ENCODE results near the gene IFT122. TPM values are rescaled to one million over a fixed set of nuclear protein-coding genes. Genes with fewer than 3 reads are reported as not detected.
"Not testable (repeated sequence)": the region's sequence is repeated elsewhere in the genome, so short reads cannot be mapped to it uniquely, and the experiment has no call there.

IFT122 gene, protein sequence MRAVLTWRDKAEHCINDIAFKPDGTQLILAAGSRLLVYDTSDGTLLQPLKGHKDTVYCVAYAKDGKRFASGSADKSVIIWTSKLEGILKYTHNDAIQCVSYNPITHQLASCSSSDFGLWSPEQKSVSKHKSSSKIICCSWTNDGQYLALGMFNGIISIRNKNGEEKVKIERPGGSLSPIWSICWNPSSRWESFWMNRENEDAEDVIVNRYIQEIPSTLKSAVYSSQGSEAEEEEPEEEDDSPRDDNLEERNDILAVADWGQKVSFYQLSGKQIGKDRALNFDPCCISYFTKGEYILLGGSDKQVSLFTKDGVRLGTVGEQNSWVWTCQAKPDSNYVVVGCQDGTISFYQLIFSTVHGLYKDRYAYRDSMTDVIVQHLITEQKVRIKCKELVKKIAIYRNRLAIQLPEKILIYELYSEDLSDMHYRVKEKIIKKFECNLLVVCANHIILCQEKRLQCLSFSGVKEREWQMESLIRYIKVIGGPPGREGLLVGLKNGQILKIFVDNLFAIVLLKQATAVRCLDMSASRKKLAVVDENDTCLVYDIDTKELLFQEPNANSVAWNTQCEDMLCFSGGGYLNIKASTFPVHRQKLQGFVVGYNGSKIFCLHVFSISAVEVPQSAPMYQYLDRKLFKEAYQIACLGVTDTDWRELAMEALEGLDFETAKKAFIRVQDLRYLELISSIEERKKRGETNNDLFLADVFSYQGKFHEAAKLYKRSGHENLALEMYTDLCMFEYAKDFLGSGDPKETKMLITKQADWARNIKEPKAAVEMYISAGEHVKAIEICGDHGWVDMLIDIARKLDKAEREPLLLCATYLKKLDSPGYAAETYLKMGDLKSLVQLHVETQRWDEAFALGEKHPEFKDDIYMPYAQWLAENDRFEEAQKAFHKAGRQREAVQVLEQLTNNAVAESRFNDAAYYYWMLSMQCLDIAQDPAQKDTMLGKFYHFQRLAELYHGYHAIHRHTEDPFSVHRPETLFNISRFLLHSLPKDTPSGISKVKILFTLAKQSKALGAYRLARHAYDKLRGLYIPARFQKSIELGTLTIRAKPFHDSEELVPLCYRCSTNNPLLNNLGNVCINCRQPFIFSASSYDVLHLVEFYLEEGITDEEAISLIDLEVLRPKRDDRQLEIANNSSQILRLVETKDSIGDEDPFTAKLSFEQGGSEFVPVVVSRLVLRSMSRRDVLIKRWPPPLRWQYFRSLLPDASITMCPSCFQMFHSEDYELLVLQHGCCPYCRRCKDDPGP
- total RNA-seq: 10 to 100 TPM; 15.6 to 34.0 TPM

- Mint-ChIP-seq H3K4me1 (peaks cover 62% of the 10 kb centered on the region), H3K36me3 (peaks cover 28% of the 10 kb centered on the region)
These were observed at the start of gene IFT122, which contains the start of gene MBD4 for GRCh38 chr3:129439817-129440617. TSS of gene IFT122 (plus strand) at chr3:129440224. CDS start at chr3:129440331, 107 bp downstream. TSS of gene MBD4 (minus strand) at chr3:129439948. CDS start at chr3:129439833, 115 bp downstream.

DNA sequence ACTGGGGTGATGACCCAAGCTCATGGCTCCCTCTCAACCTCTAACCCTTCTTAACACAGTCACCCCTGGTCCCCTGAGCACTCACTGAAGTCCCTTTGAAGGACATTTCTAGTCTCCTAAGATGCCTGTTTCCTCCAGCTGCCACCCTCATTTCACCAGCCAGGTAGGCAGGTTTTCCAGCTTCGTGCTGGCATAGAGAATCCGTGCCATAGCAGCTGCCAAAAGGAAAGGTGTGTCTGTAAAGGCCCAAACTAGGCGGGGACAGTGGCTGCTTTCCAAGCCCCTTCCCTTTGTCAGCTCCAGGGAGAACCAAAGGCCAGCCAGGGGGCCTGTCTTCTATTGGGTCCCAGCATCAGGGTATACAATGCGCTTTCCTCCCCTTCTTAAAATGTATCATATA lies 48.4 kb upstream of the IFT122 start:
- H3K4me3 Mint-ChIP-seq; H3K4me1 Mint-ChIP-seq; H3K27me3 Mint-ChIP-seq; CTCF ChIA-PET; DNase-seq; H3K27ac Mint-ChIP-seq; H3K9me3 Mint-ChIP-seq (ENCODE audit: low read depth); ATAC-seq: not testable (repeated sequence)
- H3K36me3 Mint-ChIP-seq: peaks cover 46% of the 10 kb centered on the region

More at GRCh38 chr3:129439817-129440617, at the start of gene IFT122, which contains the start of gene MBD4:
- CTCF ChIA-PET: interaction anchor here (0.9 to 1.6 kb wide), 11 partner anchors 11 to 469 kb away, joined by 3 to 7 read pairs (median 3); a partner anchor contains a TSS
- Mint-ChIP-seq H3K4me3 (peak within 1 kb of the TSS; percentile 83), H3K27me3 (no peaks in the 10 kb centered on the region), H3K9me3 (ENCODE audit: low read depth) (no peaks in the 10 kb centered on the region), H3K27ac (peak within 1 kb of the TSS; percentile 91)
- ATAC-seq (peak; percentile 91), DNase-seq (peak; percentile 100)

DNA sequence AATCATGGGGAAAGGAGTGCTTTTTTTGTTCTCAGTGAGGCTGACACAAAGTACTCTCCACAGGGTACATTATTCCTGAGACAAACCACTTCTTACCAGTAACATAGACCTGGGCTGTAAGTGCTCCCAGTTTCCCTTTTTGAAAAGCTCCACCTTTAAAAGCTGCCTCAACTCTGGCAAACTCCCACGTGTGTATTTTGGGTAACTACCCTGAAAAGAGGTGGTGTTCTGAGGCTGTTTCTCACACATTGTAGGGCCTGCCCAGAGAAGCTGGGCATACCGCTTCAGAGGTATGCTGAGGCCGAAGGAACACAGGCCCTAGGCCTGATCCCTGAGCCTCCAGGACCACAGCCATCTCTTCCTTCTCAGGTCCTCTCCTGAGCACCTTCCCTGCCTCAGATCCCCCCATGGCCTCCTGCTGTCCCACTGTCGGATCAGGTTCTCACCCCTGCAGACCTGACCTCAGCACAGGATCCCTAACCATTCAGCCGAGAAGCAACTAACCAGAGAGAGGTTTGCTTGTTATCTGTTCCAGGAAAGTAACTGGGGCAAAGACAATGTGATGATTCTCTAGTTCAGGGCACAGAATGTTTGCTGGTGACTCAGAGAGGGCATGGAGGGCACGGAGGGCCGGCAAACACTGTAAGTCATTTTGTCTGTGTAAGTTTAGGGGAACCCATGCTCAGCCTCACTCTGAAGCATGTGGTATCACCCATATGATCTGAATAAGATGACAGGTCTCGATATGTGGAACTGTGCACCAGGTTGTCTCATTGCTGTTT lies 47.7 kb upstream of the IFT122 start:
- H3K4me1 Mint-ChIP-seq: peaks cover 16% of the 10 kb centered on the region
- ATAC-seq; CTCF ChIA-PET; H3K4me3 Mint-ChIP-seq; H3K9me3 Mint-ChIP-seq (ENCODE audit: low read depth); DNase-seq; H3K27ac Mint-ChIP-seq; H3K27me3 Mint-ChIP-seq: not testable (repeated sequence)
- peaks cover 42% of the 10 kb centered on the region for H3K36me3 Mint-ChIP-seq

DNA sequence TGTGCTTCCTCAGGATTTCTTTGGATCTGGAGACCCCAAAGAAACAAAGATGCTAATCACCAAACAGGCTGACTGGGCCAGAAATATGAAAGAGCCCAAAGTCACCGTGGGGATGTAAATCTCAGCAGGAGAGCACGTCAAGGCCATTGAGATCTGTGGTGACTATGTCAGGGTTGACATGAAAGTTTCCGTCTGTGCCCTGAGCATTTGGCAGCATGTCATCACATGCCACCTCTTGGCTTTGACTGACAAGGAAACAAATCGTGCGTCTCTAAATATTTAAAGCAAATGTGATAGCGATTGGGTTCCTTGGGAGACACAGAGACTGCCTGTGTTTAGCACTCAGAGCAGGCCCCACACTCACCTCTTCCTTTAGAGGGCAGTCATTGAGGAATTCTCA lies 46.8 kb upstream of the IFT122 start:
- DNase-seq: no peak
- CTCF ChIA-PET: no interaction called here
- H3K27me3 Mint-ChIP-seq: no peaks in the 10 kb centered on the region
- H3K4me3 Mint-ChIP-seq: no peak overlapping the region
- no peak for ATAC-seq
- H3K4me1 Mint-ChIP-seq: peaks cover 25% of the 10 kb centered on the region
- H3K9me3 Mint-ChIP-seq (ENCODE audit: low read depth): no peaks in the 10 kb centered on the region
- peaks cover 38% of the 10 kb centered on the region for H3K36me3 Mint-ChIP-seq
- H3K27ac Mint-ChIP-seq: no peak overlapping the region

DNA sequence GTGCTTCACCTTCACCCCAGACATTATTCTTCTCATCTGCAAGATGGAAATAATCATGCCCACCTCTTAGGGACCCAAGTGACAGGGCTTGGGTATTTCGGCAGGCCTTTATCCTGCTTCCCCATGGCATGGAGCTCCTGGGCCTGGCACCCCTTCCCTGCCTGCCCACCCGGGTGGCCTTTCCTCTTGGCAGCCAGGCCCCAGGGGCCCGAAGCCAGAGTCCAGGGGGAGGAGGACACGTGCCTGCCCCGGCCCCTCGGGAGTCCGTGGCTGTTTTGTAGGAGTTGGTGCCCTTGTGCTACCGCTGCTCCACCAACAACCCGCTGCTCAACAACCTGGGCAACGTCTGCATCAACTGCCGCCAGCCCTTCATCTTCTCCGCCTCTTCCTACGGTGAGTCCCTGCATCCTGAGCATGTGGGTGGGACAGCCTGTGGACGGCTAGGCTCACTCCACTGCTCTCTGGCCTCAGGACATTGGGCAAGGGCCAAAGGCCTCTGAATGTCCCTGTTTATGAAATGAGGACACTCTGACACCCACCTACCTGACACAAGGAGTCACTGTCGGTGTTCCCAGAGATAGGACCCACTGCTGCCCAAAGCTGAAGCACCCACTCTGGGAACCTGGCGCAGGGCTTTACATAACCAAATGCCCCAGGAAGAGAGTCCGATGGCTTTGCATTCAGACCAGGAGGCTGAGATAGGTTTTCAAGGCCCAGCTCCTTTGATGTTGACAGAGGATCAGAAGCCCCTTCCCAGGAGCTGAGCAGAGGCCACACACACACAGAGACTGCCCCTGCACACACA lies 46.1 kb upstream of the IFT122 start:
- H3K36me3 Mint-ChIP-seq: peaks cover 37% of the 10 kb centered on the region
- H3K9me3 Mint-ChIP-seq (ENCODE audit: low read depth); CTCF ChIA-PET; ATAC-seq; H3K27me3 Mint-ChIP-seq; DNase-seq; H3K4me3 Mint-ChIP-seq; H3K27ac Mint-ChIP-seq: not testable (repeated sequence)
- H3K4me1 Mint-ChIP-seq: peaks cover 30% of the 10 kb centered on the region

DNA sequence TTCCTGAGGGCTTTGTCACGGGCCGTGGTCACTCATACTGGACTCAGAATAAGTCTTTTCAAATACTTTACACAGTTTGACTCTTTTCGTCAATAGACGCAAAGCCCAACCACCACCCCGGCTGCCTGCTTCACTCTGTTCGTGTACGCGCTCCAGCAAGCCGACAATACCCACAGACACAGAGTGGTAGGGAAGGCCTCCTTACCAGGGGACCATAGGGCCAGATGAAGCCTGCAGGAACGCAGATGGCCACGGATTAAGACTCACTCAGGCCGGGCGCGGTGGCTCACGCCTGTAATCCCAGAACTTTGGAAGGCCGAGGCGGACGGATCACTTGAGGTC lies 41.2 kb upstream of the IFT122 start:
- Mint-ChIP-seq H3K9me3 (ENCODE audit: low read depth) (no peaks in the 10 kb centered on the region), H3K36me3 (peaks cover 14% of the 10 kb centered on the region), H3K4me1 (peaks cover 37% of the 10 kb centered on the region), H3K4me3 (peak overlapping the region; percentile 98), H3K27ac (peak overlapping the region; percentile 97), H3K27me3 (no peaks in the 10 kb centered on the region)
- ATAC-seq (peak; percentile 41), DNase-seq (no peak)
- CTCF ChIA-PET: interaction anchor here (1.2 to 2.8 kb wide), 6 partner anchors 15 to 707 kb away, joined by 3 to 11 read pairs (median 6); partner anchors contain the start of gene EFCAB12

DNA sequence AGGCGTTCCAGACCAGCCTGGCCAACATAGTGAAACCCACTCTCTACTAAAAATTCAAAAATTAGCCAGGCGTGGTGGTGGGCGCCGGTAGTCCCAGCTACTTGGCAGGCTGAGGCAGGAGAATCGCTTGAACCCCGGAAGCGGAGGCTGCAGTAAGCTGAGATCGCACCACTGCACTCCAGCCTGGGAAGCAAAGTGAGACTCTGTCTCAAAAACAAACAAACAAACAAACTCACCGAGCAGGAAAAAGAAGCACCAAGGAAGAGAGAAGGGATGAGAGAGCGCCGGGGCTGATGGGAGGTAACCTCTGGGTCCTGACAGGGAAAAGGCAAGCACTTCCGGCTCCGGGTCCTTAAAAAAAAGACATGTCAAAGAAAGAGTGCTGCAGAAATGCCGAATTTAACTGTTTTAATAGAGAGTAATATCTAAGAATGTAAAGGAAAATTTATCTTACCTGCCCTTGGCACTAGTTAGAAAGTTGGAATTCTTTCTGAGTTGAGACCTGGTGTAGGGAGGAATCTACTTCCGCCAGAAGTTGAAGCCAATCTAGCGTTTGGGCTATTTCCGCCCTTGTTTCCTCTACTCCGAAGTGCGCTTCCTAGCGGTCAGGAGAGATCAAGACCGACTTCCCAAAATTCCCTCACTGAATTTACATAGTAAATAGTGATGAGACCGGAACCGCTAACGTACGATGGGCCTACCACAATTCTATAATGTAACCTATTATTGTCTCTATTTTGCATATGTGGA lies 40.7 kb upstream of the IFT122 start:
- Mint-ChIP-seq H3K27me3 (no peaks in the 10 kb centered on the region), H3K36me3 (peaks cover 12% of the 10 kb centered on the region), H3K9me3 (ENCODE audit: low read depth) (no peaks in the 10 kb centered on the region), H3K4me1 (peaks cover 37% of the 10 kb centered on the region), H3K27ac (peak overlapping the region; percentile 97), H3K4me3 (peak overlapping the region; percentile 98)
- CTCF ChIA-PET: interaction anchor here (0.6 to 2.8 kb wide), 17 partner anchors 9 to 782 kb away, joined by 3 to 13 read pairs (median 5); partner anchors contain the start of genes EFCAB12 and IFT122
- DNase-seq (peak; percentile 84), ATAC-seq (peak; percentile 86)

GRCh38 chr3:129399895-129400357 lies 40.1 kb upstream of the IFT122 start:
- Mint-ChIP-seq H3K9me3 (ENCODE audit: low read depth) (no peaks in the 10 kb centered on the region), H3K4me1 (peaks cover 37% of the 10 kb centered on the region), H3K27me3 (no peaks in the 10 kb centered on the region), H3K36me3 (peaks cover 12% of the 10 kb centered on the region), H3K27ac (peak overlapping the region; percentile 97), H3K4me3 (peak overlapping the region; percentile 98)
- ATAC-seq (peak; percentile 40), DNase-seq (no peak)
- CTCF ChIA-PET: interaction anchor here (0.6 to 2.8 kb wide), 18 partner anchors 9 to 782 kb away, joined by 3 to 13 read pairs (median 4); partner anchors contain the start of genes EFCAB12 and IFT122

GRCh38 chr3:129402210-129402609 lies 37.8 kb upstream of the IFT122 start:
- Mint-ChIP-seq H3K9me3 (ENCODE audit: low read depth) (no peaks in the 10 kb centered on the region), H3K4me3 (no peak overlapping the region), H3K27me3 (no peaks in the 10 kb centered on the region), H3K27ac (no peak overlapping the region), H3K4me1 (peaks cover 21% of the 10 kb centered on the region), H3K36me3 (peaks cover 3% of the 10 kb centered on the region)
- ATAC-seq (no peak), DNase-seq (no peak)
- CTCF ChIA-PET: interaction anchor here (1.2 kb wide), 1 partner anchor 19 kb away, joined by 3 read pairs; no protein-coding TSS in a partner anchor

GRCh38 chr3:129402616-129403015 lies 37.4 kb upstream of the IFT122 start:
- Mint-ChIP-seq H3K4me3 (no peak overlapping the region), H3K4me1 (peaks cover 17% of the 10 kb centered on the region), H3K36me3 (peaks cover under 1% of the 10 kb centered on the region), H3K9me3 (ENCODE audit: low read depth) (no peaks in the 10 kb centered on the region), H3K27ac (no peak overlapping the region), H3K27me3 (no peaks in the 10 kb centered on the region)
- CTCF ChIA-PET: interaction anchor here (1.2 kb wide), 1 partner anchor 19 kb away, joined by 3 read pairs; no protein-coding TSS in a partner anchor
- DNase-seq (no peak), ATAC-seq (no peak)
